ENCODE results near the gene AKR1C3.

AKR1C3 gene

GRCh38 chr10:5143137-5143536 lies 48.9 kb downstream of the AKR1C3 start:
- no peak overlapping the region for H3K4me3 ChIP-seq (ENCODE audit: low read length)
- TF ChIP-seq ZNF274 (IDR thresholded peaks at IDR 0.05; ENCODE audit: low read depth, low read length) = no peak

- TF ChIP-seq ZNF274 (IDR thresholded peaks at IDR 0.05; ENCODE audit: low read depth, low read length) = no peak
- H3K4me3 ChIP-seq (ENCODE audit: low read length) = no peak overlapping the region
These were observed 52.7 kb downstream of the AKR1C3 start for GRCh38 chr10:5146920-5147254.

GRCh38 chr10:5147255-5147980 lies 53.2 kb downstream of the AKR1C3 start:
- TF ChIP-seq ZNF274 (IDR thresholded peaks at IDR 0.05; ENCODE audit: low read depth, low read length) = no peak
- H3K4me3 ChIP-seq (ENCODE audit: low read length) = no peak overlapping the region

GRCh38 chr10:5147981-5148677 lies 53.9 kb downstream of the AKR1C3 start:
- H3K4me3 ChIP-seq (ENCODE audit: low read length) = no peak overlapping the region
- no peak for TF ChIP-seq ZNF274 (IDR thresholded peaks at IDR 0.05; ENCODE audit: low read depth, low read length)

GRCh38 chr10:5148678-5149032 lies 54.4 kb downstream of the AKR1C3 start:
- H3K4me3 ChIP-seq (ENCODE audit: low read length) = no peak overlapping the region
- no peak for TF ChIP-seq ZNF274 (IDR thresholded peaks at IDR 0.05; ENCODE audit: low read depth, low read length)

GRCh38 chr10:5151076-5151475 lies 56.9 kb downstream of the AKR1C3 start:
- H3K4me3 ChIP-seq (ENCODE audit: low read length) = no peak overlapping the region
- TF ChIP-seq ZNF274 (IDR thresholded peaks at IDR 0.05; ENCODE audit: low read depth, low read length) = no peak

DNA sequence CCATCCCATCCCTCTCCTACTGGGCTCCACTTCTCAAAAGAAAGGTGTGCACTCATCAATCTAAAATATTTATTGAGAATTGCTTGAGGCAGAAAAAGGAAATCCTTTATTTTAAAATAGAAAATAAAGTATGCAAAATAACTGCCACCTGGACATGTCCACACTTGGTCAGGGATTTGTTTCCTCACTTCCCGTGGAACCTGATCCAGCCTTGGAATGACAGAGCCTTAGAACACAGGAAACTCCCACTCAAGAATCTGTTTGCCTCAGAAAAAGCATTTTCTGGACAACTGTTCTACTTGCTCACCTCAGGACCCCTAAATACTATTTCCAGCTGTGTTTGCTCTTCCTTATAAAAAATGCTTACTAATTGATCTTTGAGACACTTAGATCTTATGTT lies 61.7 kb downstream of the AKR1C3 start:
- no peak overlapping the region for H3K4me3 ChIP-seq (ENCODE audit: low read length)
- TF ChIP-seq ZNF274 (IDR thresholded peaks at IDR 0.05; ENCODE audit: low read depth, low read length) = no peak
